Parathyroid adenoma (tissue), 2 donors: ENCODE data around the gene TTC28.

ENCODE experiments used
- H2AFZ ChIP-seq: fragments of 300-600 bp; sonication (generic); one replicate; pipeline ENCODE4 v1.7.0; 2017; ENCODE audit warnings: antibody characterized with exemption, mild to moderate bottlenecking
- H3K27ac ChIP-seq: fragments of 300-600 bp; sonication (generic); one replicate; pipeline ENCODE4 v1.7.0; 2017
- H3K27me3 ChIP-seq: fragments of 300-600 bp; sonication (generic); one replicate; pipeline ENCODE4 v1.7.0; 2017; ENCODE audit warnings: low read length; ENCODE audit not compliant: control insufficient read depth, insufficient read depth
- H3K36me3 ChIP-seq: fragments of 300-600 bp; sonication (generic); one replicate; pipeline ENCODE4 v1.7.0; 2017; ENCODE audit warnings: low read length; ENCODE audit not compliant: control insufficient read depth, insufficient read depth
- H3K4me1 ChIP-seq: fragments of 300-600 bp; sonication (generic); one replicate; pipeline ENCODE4 v1.7.0; 2017; ENCODE audit warnings: control low read depth
- H3K4me2 ChIP-seq: fragments of 300-600 bp; sonication (generic); one replicate; pipeline ENCODE4 v1.7.0; 2017; ENCODE audit warnings: low read length
- H3K4me3 ChIP-seq: fragments of 300-600 bp; sonication (generic); one replicate; pipeline ENCODE4 v1.7.0; 2017; ENCODE audit warnings: low read depth, low read length
- H3K79me2 ChIP-seq: fragments of 300-600 bp; sonication (generic); one replicate; pipeline ENCODE4 v1.7.0; 2017; ENCODE audit warnings: control low read depth
- H3K9ac ChIP-seq: fragments of 300-600 bp; sonication (generic); one replicate; pipeline ENCODE4 v1.7.0; 2017; ENCODE audit warnings: mild to moderate bottlenecking
- H3K9me3 ChIP-seq: fragments of 300-600 bp; sonication (generic); one replicate; pipeline ENCODE4 v1.7.0; 2017; ENCODE audit warnings: low read length; ENCODE audit not compliant: control insufficient read depth
- TF ChIP-seq, protein P1 (sequence below): fragments of 300-600 bp; sonication (generic); IDR thresholded peaks from one replicate; pipeline ENCODE4 v1.7.0; 2017; ENCODE audit warnings: antibody characterized with exemption, mild to moderate bottlenecking
- donor health status: primary hyperparathyroidism.

The TTC28 gene

DNA sequence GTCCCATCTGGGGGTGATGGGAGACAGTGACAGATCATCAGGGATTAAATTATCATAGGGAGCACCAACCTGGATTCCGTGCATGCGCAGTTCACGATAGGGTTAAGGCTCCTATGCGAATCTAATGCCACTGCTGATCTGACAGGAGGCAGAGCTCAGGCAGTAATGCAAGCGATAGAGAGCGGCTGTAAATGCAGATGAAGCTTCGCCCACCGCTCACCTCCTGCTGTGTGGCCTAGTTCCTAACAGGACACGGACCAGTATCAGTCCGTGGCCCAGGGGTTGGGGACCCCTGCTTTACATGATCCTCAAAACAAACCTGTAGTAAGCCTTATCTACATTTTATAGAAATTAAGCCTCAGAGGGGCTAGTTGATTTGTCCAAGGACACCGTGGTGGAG is 94.3 kb downstream of the TTC28 start:
- H3K4me3 ChIP-seq, result no peak overlapping the region
- TF ChIP-seq, protein P1, sequence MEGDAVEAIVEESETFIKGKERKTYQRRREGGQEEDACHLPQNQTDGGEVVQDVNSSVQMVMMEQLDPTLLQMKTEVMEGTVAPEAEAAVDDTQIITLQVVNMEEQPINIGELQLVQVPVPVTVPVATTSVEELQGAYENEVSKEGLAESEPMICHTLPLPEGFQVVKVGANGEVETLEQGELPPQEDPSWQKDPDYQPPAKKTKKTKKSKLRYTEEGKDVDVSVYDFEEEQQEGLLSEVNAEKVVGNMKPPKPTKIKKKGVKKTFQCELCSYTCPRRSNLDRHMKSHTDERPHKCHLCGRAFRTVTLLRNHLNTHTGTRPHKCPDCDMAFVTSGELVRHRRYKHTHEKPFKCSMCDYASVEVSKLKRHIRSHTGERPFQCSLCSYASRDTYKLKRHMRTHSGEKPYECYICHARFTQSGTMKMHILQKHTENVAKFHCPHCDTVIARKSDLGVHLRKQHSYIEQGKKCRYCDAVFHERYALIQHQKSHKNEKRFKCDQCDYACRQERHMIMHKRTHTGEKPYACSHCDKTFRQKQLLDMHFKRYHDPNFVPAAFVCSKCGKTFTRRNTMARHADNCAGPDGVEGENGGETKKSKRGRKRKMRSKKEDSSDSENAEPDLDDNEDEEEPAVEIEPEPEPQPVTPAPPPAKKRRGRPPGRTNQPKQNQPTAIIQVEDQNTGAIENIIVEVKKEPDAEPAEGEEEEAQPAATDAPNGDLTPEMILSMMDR, result no peak
- H3K79me2 ChIP-seq, result no peaks in the 10 kb centered on the region
- no peak overlapping the region for H3K9ac ChIP-seq
- H3K4me1 ChIP-seq, result no peaks in the 10 kb centered on the region
- no peaks in the 10 kb centered on the region for H3K36me3 ChIP-seq
- no peaks in the 10 kb centered on the region for H3K9me3 ChIP-seq
- no peaks in the 10 kb centered on the region for H3K27me3 ChIP-seq
- no peak overlapping the region for H3K27ac ChIP-seq
- no peak overlapping the region for H2AFZ ChIP-seq
- H3K4me2 ChIP-seq, result no peak overlapping the region

DNA sequence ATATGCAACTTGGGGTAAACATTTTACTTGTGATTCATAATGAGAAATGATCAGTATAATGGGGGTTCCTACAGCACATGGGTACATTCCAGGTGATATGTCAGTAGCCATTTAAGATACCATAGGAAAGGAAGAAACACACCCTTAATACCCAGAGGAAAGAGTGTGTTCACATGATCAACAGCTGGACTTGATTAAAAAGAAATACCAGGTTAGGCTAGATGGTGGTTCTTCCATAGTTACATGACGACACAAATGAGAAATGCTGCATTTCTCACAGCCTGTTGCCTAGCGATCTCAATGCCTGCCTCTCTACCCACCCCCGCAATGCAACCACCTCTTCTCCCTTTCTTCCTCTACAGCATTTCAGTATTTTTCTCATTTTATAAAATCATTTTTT is 96.8 kb downstream of the TTC28 start:
- Histone ChIP-seq H3K9ac (no peak overlapping the region), H3K4me3 (no peak overlapping the region), H3K27ac (no peak overlapping the region), H2AFZ (no peak overlapping the region), H3K36me3 (no peaks in the 10 kb centered on the region), H3K27me3 (no peaks in the 10 kb centered on the region), H3K4me1 (no peaks in the 10 kb centered on the region), H3K9me3 (no peaks in the 10 kb centered on the region), H3K79me2 (no peaks in the 10 kb centered on the region), H3K4me2 (no peak overlapping the region)
- TF ChIP-seq, protein P1, result no peak

DNA sequence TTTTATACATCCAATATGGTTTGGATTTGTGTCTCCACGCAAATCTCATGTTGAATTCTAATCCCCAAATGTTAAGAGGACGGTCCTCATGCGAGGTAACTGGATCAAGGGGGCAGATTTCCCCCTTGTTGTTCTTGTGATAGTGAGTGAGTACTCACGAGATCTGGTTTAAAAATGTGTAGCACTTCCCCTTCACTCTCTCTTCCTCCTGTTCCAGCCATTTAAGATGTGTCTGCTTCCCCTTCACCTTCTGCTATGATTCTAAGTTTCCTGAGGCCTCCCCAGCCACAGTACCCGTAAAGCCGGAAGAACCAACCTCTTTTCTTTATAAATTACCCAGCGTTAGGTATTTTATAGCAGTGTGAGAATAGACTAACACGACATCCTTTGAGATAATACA is 98.6 kb downstream of the TTC28 start:
- Histone ChIP-seq H3K27ac (no peak overlapping the region), H3K9me3 (no peaks in the 10 kb centered on the region), H3K36me3 (no peaks in the 10 kb centered on the region), H3K9ac (no peak overlapping the region), H3K4me2 (no peak overlapping the region), H3K4me3 (no peak overlapping the region), H3K4me1 (no peaks in the 10 kb centered on the region), H3K79me2 (no peaks in the 10 kb centered on the region), H3K27me3 (no peaks in the 10 kb centered on the region), H2AFZ (no peak overlapping the region)
- TF ChIP-seq, protein P1, result no peak

DNA sequence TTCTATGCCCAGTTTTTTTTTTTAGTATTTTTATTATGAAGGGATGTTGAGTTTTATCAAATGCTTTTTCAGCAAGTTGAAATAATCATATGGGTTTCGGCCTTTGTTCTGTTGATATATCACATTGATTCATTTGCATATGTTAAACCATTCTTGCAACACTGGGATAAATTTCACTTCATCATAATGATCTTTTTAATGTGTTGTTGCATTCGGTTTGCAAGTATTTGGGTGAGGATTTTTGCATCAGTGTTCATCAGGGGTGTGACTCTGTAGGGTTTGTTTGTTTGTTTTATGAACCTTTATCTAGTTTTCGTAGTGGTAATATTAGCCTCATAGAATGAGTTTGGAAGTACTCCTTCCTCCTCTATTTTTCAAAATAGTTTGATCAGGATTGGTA is 103.5 kb downstream of the TTC28 start:
- Histone ChIP-seq H2AFZ (no peak overlapping the region), H3K27ac (no peak overlapping the region), H3K27me3 (no peaks in the 10 kb centered on the region), H3K36me3 (no peaks in the 10 kb centered on the region), H3K4me1 (no peaks in the 10 kb centered on the region), H3K4me2 (no peak overlapping the region), H3K9ac (no peak overlapping the region), H3K79me2 (no peaks in the 10 kb centered on the region), H3K9me3 (no peaks in the 10 kb centered on the region), H3K4me3 (no peak overlapping the region)
- TF ChIP-seq, protein P1, result no peak

DNA sequence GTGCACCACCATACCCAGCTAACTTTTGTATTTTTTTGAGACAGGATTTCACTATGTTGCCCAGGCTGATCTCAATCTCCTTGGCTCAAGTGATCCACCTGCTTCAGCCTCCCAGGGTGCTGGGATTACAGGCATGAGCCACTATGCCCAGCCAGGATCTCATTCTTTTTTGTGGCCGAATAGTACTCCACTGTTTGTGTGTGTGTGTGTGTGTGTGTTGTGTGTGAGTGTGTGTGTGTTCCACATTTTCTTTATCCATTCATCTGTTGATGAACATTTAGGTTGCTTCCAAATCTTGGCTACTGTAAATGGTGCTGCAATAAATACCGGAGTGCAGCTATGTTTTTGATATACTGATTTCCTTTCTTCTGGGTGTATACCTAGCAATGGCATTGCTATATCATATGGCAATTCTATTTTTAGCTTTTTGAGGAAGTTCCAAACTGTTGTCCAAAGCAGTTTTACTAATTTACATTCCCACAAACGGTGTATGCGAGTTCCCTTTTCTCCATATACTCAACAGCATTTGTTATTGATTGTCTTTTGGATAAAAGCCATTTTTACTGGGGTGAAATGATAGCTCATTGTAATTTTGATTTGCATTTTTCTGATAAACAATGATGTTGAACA is 105.4 kb downstream of the TTC28 start:
- H3K9ac ChIP-seq, result no peak overlapping the region
- H3K4me3 ChIP-seq, result no peak overlapping the region
- no peaks in the 10 kb centered on the region for H3K36me3 ChIP-seq
- no peak overlapping the region for H2AFZ ChIP-seq
- TF ChIP-seq, protein P1, result no peak
- no peak overlapping the region for H3K27ac ChIP-seq
- no peak overlapping the region for H3K4me2 ChIP-seq
- H3K79me2 ChIP-seq, result no peaks in the 10 kb centered on the region
- no peaks in the 10 kb centered on the region for H3K27me3 ChIP-seq
- H3K9me3 ChIP-seq, result no peaks in the 10 kb centered on the region
- H3K4me1 ChIP-seq, result no peaks in the 10 kb centered on the region
